GM23338 (cell line): ENCODE data around the gene BAIAP2. TPM values are rescaled to one million over a fixed set of nuclear protein-coding genes. Genes with fewer than 3 reads are reported as not detected.

Source experiments
- ATAC-seq: fragments of 200-7000 bp; cut with Tn5 transposase; 3 replicates; pipeline ENCODE4 v1.9.1; 2020
- DNase-seq: peaks from one replicate; pipeline ENCODE4 v3.0.0-alpha.2; 2015; ENCODE audit warnings: low spot score
- H2AFZ ChIP-seq: fragments of 200-600 bp; sonication (generic); 2 replicates; pipeline ENCODE4 v1.8.0; 2016; ENCODE audit warnings: antibody characterized with exemption, mild to moderate bottlenecking, moderate library complexity
- H3F3A ChIP-seq: fragments of 200-600 bp; sonication (generic); replicated peaks from 2 replicates; pipeline ENCODE4 v1.8.0; 2017; ENCODE audit warnings: antibody characterized with exemption, mixed run types, low read depth
- H3K27ac ChIP-seq: fragments of 200-600 bp; sonication (generic); 2 replicates; pipeline ENCODE4 v1.6.1; 2016; ENCODE audit warnings: low read depth
- H3K27me3 ChIP-seq: fragments of 200-600 bp; sonication (generic); 2 replicates; pipeline ENCODE4 v1.8.0; 2016; ENCODE audit warnings: mild to moderate bottlenecking, mixed run types, moderate library complexity; ENCODE audit not compliant: insufficient read depth
- H3K36me3 ChIP-seq: fragments of 200-600 bp; sonication (generic); 2 replicates; pipeline ENCODE4 v1.8.0; 2016; ENCODE audit warnings: mild to moderate bottlenecking; ENCODE audit not compliant: insufficient read depth
- H3K4me1 ChIP-seq: fragments of 200-600 bp; sonication (generic); 2 replicates; pipeline ENCODE4 v1.8.0; 2016; ENCODE audit warnings: mild to moderate bottlenecking, moderate library complexity; ENCODE audit not compliant: insufficient read depth
- H3K4me2 ChIP-seq: fragments of 200-600 bp; sonication (generic); 2 replicates; pipeline ENCODE4 v1.7.1; 2017; ENCODE audit warnings: mixed run types
- H3K4me3 ChIP-seq: fragments of 200-600 bp; sonication (generic); 2 replicates; pipeline ENCODE4 v1.6.1; 2016; ENCODE audit warnings: mixed run types
- H3K79me2 ChIP-seq: fragments of 200-600 bp; sonication (generic); replicated peaks from 2 replicates; pipeline ENCODE4 v1.8.0; 2017; ENCODE audit warnings: mild to moderate bottlenecking; ENCODE audit not compliant: insufficient read depth
- H3K9me2 ChIP-seq: fragments of 200-600 bp; sonication (generic); 2 replicates; pipeline ENCODE4 v1.8.0; 2017; ENCODE audit not compliant: insufficient read depth
- H4K20me1 ChIP-seq: fragments of 200-600 bp; sonication (generic); replicated peaks from 2 replicates; pipeline ENCODE4 v1.8.0; 2017; ENCODE audit warnings: mild to moderate bottlenecking; ENCODE audit not compliant: insufficient read depth
- H3K27ac Mint-ChIP-seq: 2 replicates; pipeline ENCODE4 v1.8.0; 2020; ENCODE audit warnings: inconsistent platforms, mild to moderate bottlenecking, moderate library complexity, mixed read lengths
- H3K27me3 Mint-ChIP-seq: 3 replicates; pipeline ENCODE4 v1.8.0; 2022; ENCODE audit warnings: low read depth, mild to moderate bottlenecking, moderate library complexity, mixed read lengths, inconsistent platforms; ENCODE audit not compliant: insufficient read depth, poor library complexity
- H3K36me3 Mint-ChIP-seq: 3 replicates; pipeline ENCODE4 v1.8.0; 2021; ENCODE audit warnings: low read depth, mild to moderate bottlenecking, inconsistent platforms, moderate library complexity, mixed read lengths
- H3K4me1 Mint-ChIP-seq: 3 replicates; pipeline ENCODE4 v1.8.0; 2020; ENCODE audit warnings: mild to moderate bottlenecking, inconsistent platforms, mixed read lengths
- H3K4me3 Mint-ChIP-seq: 3 replicates; pipeline ENCODE4 v1.8.0; 2021; ENCODE audit warnings: moderate library complexity, mild to moderate bottlenecking, inconsistent platforms, mixed read lengths
- H3K9me3 Mint-ChIP-seq: 3 replicates; pipeline ENCODE4 v1.8.0; 2020; ENCODE audit warnings: moderate library complexity, mild to moderate bottlenecking, inconsistent platforms, mixed read lengths
- CREB1 ChIP-seq: fragments of 250-450 bp; sonication (Bioruptor Pico); IDR thresholded peaks from 2 replicates; pipeline ENCODE4 v1.5.0; 2020; ENCODE audit warnings: low read depth, mild to moderate bottlenecking, moderate library complexity
- EZH2 ChIP-seq: fragments of 200-600 bp; sonication (generic); IDR thresholded peaks from one replicate; pipeline ENCODE4 v1.8.0; 2017; ENCODE audit warnings: antibody characterized with exemption, mild to moderate bottlenecking, low read depth; ENCODE audit not compliant: unreplicated experiment
- NANOG ChIP-seq: IDR thresholded peaks from 2 replicates; pipeline ENCODE4 v1.6.1; 2016; ENCODE audit warnings: antibody characterized with exemption, borderline replicate concordance
- POLR2AphosphoS5 ChIP-seq: IDR thresholded peaks from 2 replicates; pipeline ENCODE4 v1.6.1; 2016; ENCODE audit warnings: antibody characterized with exemption, low read depth
- STAT1 ChIP-seq: IDR thresholded peaks from one replicate; pipeline ENCODE4 v1.6.1; 2016; ENCODE audit warnings: antibody characterized with exemption; ENCODE audit not compliant: unreplicated experiment
- ZNF114 ChIP-seq: fragments of 250-450 bp; sonication (Bioruptor Pico); IDR thresholded peaks from 2 replicates; pipeline ENCODE4 v1.5.0; 2020; ENCODE audit warnings: mild to moderate bottlenecking, moderate library complexity
- ZNF331 ChIP-seq: fragments of 250-450 bp; sonication (Bioruptor Pico); IDR thresholded peaks from 2 replicates; pipeline ENCODE4 v1.5.0; 2020; ENCODE audit warnings: low read depth, mild to moderate bottlenecking, moderate library complexity
- polyA plus RNA-seq: library from polyadenylated mRNA; unstranded; fragments of >200 nt; fragmentation: Nextera tagmentation; extraction: Ambion mirVana; gene quantifications from 2 replicates; pipeline ENCODE4 v1.2.1, GENCODE V29; 2016
- total RNA-seq: library from RNA; depleted of rRNA; stranded (reverse); fragments of >200 nt; shearing (Covaris generic); gene quantifications from 2 replicates; pipeline ENCODE4 v1.2.3, GENCODE V29; 2014
- TF ChIP-seq, protein P1 (sequence below): fragments of 250-450 bp; sonication (Bioruptor Pico); IDR thresholded peaks from 2 replicates; pipeline ENCODE4 v1.5.0; 2020; ENCODE audit warnings: mild to moderate bottlenecking, moderate library complexity
- TF ChIP-seq, protein P2 (sequence below): IDR thresholded peaks from 2 replicates; pipeline ENCODE4 v1.6.1; 2016; ENCODE audit warnings: antibody characterized with exemption
- TF ChIP-seq, protein P3 (sequence below): IDR thresholded peaks from one replicate; pipeline ENCODE4 v1.6.1; 2018; ENCODE audit warnings: antibody characterized with exemption; ENCODE audit not compliant: unreplicated experiment
- TF ChIP-seq, protein P4 (sequence below), 2 experiments: fragments of 200-600 bp in 1 of 2; sonication (generic) in 1 of 2; conservative IDR thresholded peaks; 2 replicates each; pipeline versions ENCODE4 v1.5.1 to v1.6.1; 2016 to 2017; ENCODE audit warnings: antibody characterized with exemption in 2 of 2, low read depth in 2 of 2, mild to moderate bottlenecking in 2 of 2, moderate library complexity in 1 of 2

BAIAP2 gene
- total and polyA plus RNA-seq, 2 experiments from 2014 or later = 21.7 to 22.7 TPM

DNA sequence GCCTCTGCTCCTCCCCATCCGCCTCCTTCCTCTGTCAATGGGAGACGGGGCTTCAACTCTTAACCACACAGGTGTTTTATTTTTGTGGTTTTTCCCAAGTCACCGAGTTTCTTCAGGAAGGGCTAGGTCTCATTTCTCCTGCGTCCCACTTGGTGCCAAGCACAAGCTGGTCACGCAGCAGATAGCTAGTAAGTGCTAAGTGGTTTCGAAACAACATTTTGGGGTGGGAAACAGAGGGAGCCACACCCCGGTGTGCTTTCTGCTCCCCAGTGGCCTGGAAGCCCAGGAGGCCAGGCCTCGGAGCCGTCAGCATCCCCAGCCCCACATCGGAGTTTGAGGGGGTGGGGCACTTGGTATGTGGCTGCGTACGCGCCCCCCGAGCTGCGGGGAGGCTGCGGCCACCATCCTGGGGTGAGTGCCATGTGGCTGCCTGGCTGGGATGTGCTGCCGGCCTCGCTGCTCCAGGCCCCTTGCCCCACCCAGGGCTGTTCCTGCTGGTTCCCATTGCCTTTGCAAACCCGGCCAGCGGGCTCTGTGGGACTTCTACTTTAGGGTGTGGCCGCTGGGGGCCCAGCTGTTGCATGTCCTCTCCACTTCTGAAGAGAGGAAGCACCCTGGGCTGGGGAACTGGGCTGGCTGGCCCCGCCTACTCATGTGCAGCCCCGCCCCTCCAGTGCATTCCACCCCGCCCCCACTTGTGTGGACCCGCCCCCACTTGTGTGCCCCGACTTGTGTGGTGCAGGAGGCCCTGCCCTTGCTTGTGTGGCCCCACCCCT is 55.6 kb downstream of the BAIAP2 start (continued):
- TF ChIP-seq, protein P1, sequence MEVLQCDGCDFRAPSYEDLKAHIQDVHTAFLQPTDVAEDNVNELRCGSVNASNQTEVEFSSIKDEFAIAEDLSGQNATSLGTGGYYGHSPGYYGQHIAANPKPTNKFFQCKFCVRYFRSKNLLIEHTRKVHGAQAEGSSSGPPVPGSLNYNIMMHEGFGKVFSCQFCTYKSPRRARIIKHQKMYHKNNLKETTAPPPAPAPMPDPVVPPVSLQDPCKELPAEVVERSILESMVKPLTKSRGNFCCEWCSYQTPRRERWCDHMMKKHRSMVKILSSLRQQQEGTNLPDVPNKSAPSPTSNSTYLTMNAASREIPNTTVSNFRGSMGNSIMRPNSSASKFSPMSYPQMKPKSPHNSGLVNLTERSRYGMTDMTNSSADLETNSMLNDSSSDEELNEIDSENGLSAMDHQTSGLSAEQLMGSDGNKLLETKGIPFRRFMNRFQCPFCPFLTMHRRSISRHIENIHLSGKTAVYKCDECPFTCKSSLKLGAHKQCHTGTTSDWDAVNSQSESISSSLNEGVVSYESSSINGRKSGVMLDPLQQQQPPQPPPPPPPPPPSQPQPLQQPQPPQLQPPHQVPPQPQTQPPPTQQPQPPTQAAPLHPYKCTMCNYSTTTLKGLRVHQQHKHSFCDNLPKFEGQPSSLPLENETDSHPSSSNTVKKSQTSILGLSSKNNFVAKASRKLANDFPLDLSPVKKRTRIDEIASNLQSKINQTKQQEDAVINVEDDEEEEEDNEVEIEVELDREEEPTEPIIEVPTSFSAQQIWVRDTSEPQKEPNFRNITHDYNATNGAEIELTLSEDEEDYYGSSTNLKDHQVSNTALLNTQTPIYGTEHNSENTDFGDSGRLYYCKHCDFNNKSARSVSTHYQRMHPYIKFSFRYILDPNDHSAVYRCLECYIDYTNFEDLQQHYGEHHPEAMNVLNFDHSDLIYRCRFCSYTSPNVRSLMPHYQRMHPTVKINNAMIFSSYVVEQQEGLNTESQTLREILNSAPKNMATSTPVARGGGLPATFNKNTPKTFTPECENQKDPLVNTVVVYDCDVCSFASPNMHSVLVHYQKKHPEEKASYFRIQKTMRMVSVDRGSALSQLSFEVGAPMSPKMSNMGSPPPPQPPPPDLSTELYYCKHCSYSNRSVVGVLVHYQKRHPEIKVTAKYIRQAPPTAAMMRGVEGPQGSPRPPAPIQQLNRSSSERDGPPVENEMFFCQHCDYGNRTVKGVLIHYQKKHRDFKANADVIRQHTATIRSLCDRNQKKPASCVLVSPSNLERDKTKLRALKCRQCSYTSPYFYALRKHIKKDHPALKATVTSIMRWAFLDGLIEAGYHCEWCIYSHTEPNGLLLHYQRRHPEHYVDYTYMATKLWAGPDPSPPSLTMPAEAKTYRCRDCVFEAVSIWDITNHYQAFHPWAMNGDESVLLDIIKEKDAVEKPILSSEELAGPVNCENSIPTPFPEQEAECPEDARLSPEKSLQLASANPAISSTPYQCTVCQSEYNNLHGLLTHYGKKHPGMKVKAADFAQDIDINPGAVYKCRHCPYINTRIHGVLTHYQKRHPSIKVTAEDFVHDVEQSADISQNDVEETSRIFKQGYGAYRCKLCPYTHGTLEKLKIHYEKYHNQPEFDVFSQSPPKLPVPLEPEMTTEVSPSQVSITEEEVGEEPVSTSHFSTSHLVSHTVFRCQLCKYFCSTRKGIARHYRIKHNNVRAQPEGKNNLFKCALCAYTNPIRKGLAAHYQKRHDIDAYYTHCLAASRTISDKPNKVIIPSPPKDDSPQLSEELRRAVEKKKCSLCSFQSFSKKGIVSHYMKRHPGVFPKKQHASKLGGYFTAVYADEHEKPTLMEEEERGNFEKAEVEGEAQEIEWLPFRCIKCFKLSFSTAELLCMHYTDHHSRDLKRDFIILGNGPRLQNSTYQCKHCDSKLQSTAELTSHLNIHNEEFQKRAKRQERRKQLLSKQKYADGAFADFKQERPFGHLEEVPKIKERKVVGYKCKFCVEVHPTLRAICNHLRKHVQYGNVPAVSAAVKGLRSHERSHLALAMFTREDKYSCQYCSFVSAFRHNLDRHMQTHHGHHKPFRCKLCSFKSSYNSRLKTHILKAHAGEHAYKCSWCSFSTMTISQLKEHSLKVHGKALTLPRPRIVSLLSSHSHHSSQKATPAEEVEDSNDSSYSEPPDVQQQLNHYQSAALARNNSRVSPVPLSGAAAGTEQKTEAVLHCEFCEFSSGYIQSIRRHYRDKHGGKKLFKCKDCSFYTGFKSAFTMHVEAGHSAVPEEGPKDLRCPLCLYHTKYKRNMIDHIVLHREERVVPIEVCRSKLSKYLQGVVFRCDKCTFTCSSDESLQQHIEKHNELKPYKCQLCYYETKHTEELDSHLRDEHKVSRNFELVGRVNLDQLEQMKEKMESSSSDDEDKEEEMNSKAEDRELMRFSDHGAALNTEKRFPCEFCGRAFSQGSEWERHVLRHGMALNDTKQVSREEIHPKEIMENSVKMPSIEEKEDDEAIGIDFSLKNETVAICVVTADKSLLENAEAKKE = no peak
- TF ChIP-seq ZNF331 (CRISPR knock-in tag) (no peak), ZNF114 (CRISPR knock-in tag) (no peak), POLR2AphosphoS5 (no peak)
- TF ChIP-seq, protein P2, sequence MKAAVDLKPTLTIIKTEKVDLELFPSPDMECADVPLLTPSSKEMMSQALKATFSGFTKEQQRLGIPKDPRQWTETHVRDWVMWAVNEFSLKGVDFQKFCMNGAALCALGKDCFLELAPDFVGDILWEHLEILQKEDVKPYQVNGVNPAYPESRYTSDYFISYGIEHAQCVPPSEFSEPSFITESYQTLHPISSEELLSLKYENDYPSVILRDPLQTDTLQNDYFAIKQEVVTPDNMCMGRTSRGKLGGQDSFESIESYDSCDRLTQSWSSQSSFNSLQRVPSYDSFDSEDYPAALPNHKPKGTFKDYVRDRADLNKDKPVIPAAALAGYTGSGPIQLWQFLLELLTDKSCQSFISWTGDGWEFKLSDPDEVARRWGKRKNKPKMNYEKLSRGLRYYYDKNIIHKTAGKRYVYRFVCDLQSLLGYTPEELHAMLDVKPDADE = no peak

DNA sequence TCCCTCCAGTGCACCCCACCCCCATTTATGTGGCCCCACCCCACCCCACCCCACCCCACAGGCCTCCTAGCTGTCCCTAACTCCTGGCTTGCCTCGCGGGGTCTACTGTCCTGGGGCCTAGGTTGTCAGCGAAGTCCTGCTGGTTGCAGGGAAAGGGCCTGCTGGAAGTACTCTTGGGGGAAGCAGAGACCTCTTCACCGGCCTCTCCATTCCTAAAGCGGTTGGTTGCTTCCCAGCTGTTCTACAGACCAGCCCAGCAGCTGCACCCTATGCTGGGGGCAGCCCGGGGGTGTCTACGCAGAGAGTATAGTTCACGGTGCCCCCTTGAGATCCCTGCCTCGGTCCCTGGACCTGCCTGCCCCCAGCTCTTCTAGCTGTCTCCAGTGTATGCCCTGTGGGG is 56.2 kb downstream of the BAIAP2 start:
- H2AFZ ChIP-seq = no peak overlapping the region
- Mint-ChIP-seq H3K27me3 (peaks cover 21% of the 10 kb centered on the region), H3K4me1 (peaks cover 27% of the 10 kb centered on the region), H3K9me3 (no peaks in the 10 kb centered on the region), H3K4me3 (no peak overlapping the region), H3K27ac (no peak overlapping the region), H3K36me3 (no peaks in the 10 kb centered on the region; the same call in 2 of the 3 replicates)
- H3K4me2 ChIP-seq = no peak overlapping the region
- no peaks in the 10 kb centered on the region for H3K27me3 ChIP-seq
- peaks cover 6% of the 10 kb centered on the region; the same call in 1 of the 2 replicates for H3K4me1 ChIP-seq
- 0 out of 2 replicates have a peak, but pooled peaks cover 4% of the 10 kb centered on the region for H3F3A ChIP-seq
- no peaks in the 10 kb centered on the region for H4K20me1 ChIP-seq
- no peak overlapping the region for H3K4me3 ChIP-seq
- no peaks in the 10 kb centered on the region for H3K9me2 ChIP-seq
- H3K27ac ChIP-seq = no peak overlapping the region
- ATAC-seq (peak; percentile 16; the same call in 2 of the 3 replicates), DNase-seq (no peak)
- TF ChIP-seq, protein P3, sequence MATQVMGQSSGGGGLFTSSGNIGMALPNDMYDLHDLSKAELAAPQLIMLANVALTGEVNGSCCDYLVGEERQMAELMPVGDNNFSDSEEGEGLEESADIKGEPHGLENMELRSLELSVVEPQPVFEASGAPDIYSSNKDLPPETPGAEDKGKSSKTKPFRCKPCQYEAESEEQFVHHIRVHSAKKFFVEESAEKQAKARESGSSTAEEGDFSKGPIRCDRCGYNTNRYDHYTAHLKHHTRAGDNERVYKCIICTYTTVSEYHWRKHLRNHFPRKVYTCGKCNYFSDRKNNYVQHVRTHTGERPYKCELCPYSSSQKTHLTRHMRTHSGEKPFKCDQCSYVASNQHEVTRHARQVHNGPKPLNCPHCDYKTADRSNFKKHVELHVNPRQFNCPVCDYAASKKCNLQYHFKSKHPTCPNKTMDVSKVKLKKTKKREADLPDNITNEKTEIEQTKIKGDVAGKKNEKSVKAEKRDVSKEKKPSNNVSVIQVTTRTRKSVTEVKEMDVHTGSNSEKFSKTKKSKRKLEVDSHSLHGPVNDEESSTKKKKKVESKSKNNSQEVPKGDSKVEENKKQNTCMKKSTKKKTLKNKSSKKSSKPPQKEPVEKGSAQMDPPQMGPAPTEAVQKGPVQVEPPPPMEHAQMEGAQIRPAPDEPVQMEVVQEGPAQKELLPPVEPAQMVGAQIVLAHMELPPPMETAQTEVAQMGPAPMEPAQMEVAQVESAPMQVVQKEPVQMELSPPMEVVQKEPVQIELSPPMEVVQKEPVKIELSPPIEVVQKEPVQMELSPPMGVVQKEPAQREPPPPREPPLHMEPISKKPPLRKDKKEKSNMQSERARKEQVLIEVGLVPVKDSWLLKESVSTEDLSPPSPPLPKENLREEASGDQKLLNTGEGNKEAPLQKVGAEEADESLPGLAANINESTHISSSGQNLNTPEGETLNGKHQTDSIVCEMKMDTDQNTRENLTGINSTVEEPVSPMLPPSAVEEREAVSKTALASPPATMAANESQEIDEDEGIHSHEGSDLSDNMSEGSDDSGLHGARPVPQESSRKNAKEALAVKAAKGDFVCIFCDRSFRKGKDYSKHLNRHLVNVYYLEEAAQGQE = no peak
- TF ChIP-seq EZH2 (no peak), CREB1 (CRISPR knock-in tag) (no peak), NANOG (no peak), STAT1 (no peak)
- TF ChIP-seq, protein P4, sequence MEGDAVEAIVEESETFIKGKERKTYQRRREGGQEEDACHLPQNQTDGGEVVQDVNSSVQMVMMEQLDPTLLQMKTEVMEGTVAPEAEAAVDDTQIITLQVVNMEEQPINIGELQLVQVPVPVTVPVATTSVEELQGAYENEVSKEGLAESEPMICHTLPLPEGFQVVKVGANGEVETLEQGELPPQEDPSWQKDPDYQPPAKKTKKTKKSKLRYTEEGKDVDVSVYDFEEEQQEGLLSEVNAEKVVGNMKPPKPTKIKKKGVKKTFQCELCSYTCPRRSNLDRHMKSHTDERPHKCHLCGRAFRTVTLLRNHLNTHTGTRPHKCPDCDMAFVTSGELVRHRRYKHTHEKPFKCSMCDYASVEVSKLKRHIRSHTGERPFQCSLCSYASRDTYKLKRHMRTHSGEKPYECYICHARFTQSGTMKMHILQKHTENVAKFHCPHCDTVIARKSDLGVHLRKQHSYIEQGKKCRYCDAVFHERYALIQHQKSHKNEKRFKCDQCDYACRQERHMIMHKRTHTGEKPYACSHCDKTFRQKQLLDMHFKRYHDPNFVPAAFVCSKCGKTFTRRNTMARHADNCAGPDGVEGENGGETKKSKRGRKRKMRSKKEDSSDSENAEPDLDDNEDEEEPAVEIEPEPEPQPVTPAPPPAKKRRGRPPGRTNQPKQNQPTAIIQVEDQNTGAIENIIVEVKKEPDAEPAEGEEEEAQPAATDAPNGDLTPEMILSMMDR (conservative IDR thresholded peaks at IDR 0.05; ENCODE audit: low read depth in 2 of 2) = no peak
- no peaks in the 10 kb centered on the region for H3K36me3 ChIP-seq
- no peaks in the 10 kb centered on the region for H3K79me2 ChIP-seq
